Stimulated activated CD4-positive, alpha-beta T cell treated with anti-CD3 and anti-CD28 coated beads, Interleukin-2, amount 100 ng/mL, for 48 hours (primary cell): ENCODE measurements around the gene TCEA3.

Source experiments
- DNase-seq, 2 donors: peaks; one replicate each; pipeline ENCODE4 v3.0.0-alpha.2; 2020

The TCEA3 gene

DNA sequence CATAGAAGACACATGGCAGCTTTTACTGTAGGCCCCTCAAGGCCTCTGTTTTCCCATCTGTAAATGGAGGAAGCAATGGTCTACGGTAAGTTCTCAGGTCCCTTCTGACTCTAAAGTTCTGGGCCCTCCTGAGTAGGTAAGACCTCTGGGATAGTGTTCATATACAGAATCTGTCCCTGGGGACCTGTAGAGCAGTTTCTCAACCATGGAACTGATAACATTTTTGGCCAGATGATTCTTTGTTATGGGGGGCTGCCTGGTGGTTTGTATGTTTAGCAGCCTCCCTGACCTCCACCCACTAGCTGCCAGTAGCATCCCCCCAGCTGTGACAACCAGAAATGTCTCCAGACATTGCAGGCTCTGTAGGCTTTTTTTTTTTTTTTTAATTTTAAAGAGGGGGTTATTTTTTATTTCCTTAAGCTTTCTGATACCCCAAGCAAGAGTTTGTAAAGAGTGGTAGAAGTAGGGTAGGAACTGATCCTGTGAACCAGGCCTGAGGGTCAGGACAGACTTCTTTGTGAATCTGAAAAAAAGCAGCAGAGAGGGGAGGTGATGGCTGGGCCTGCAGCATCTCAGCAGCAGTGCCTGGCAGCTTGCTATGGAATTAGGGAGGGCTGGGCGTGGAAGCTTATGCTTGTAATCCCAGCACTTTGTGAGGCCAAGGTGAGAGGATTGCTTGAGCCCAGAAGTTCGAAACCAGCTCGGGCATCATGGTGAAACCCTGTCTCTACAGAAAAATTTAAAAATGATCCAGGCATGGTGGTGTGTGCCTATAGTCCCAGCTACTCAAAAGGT lies 20.2 kb upstream of the TCEA3 start:
- DNase-seq = no peak

DNA sequence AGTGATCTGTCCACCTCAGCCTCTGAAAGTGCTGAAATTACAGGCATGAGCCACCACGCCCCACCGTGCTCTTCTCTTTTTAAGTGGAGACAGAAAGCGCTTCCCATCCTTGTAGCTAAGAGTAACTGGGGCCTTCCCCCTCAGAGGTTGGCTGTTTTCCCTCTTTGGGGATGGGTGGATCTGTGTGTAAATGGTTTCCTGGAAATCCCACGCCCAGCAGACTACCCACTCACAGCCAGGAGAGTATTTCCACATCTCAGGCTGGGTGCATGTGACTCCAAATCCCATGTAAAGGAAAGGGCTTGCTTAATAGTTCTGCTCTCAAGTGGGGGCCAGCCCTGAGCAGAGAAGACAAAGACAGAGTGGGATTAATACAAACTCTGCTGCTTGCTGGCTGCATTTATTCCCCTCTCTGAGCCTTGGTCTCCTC lies 19.6 kb upstream of the TCEA3 start:
- DNase-seq = no peak

DNA sequence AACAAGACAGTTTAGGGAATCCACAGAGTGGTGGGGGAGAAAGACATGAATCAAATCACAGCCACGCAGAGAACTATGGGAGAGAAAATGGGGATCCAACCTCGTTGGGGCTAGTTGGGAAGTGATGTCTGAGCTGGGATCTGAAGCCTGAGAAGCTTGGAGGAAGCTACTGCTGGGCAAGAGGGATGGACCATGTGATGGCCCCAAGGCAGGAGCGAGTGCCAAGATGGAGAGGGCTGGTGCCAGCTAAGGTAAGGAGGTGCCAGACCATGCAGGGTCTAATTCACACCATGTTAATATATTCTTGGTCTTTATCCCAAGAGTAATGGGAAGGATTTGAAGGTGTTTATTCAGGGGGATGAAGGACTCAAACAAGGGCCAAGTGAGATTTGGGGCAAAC lies 18.2 kb upstream of the TCEA3 start:
- DNase-seq = no peak

DNA sequence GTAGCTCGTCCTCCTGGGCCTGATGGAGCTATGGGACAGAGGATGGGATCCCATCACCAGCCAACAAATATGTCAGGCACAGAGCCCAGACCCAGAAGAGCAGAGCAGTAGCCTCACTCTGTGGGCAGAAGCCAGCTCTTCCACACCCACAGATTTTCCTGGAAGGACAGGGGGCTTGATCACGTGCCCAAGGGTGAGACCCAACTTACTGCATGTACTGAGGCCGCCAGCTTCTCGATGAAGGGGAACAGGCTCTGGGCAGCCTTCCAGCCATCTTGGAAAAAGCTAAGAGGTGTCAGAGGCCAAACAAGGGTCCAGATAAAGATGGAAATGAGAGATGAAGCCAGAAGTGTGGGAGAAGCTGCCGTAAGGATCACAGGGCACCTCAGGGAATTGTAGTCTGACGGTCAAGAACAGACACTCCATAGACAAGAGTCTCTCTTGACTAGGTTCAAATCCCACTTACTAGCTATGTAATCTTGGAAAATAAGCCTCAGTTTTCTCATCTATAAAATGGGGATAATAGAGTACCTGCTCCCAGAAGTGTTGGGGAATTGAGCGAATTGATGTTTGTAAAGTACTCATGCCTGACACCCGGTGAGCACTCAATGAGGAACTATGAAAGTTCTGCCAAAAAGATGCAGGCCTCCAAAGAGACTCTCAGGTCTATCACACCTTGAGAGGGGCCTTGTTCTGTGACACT lies 17.0 kb upstream of the TCEA3 start:
- no peak for DNase-seq

DNA sequence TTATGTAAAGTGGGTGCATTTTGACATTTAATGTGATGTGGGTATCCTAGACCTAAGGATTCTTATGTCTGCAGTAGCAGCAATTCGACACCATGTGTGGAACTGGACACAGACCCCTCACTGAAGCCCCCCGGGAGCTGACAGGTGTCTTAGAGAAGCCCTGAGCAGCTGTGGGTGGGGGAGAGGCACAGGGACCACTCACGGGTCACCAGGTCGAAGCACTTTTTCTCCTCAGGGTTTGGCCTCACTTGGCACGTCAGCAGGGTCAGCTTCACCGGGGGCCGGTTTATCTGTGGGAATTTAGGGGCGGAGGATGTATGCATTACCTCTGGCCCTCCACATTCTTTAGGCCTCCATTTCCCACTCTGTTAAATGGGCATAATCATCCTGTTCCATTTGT lies 14.0 kb upstream of the TCEA3 start:
- DNase-seq = no peak

- no peak for DNase-seq
Measured at GRCh38 chr1:23437355-23437664, 12.8 kb upstream of the TCEA3 start.

- peak in 1 of 2 donors; percentile 19 for DNase-seq
Measured at GRCh38 chr1:23436520-23437354, 12.2 kb upstream of the TCEA3 start.

GRCh38 chr1:23434260-23434775 lies 9.8 kb upstream of the TCEA3 start:
- DNase-seq = no peak

DNA sequence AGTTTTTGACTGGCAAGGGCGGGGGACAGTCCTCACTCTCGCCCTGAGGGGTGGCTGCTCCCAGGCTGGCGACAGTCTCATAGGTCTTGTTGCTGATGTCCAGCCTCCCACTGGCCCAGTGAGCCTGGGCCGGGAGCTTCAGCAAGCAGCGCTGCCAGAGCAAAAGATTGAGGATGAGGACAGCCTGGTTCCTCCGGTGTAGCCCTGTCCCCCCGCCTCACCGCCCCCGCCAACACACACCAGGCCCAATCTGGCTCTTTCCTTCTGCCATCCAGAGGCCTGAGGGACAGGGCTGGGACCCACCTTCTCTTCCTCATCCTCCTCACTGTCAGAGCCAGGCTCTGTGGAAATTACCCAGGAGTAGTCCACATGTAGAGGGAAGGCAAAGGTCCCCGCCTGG lies 8.6 kb upstream of the TCEA3 start:
- no peak for DNase-seq

GRCh38 chr1:23431431-23431830 lies 6.9 kb upstream of the TCEA3 start:
- DNase-seq = no peak

DNA sequence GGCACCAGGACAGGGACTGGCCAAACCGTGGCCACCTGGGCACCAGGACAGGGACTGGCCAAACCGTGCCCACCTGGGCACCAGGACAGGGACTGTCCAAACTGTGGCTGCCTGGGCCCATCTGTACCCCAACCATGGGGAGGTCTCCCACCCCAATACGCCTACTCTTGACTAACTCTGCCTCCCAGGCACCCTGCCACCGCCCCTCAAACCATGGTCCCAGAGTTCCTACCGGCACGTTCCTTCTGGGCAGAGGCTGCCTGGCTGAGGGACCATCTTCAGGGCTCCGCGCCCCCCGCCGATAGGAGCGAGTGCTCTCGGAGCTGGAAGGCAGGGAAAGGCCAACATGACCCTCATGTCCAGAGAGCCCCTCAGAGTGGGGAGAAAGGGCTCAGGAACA lies 6.3 kb upstream of the TCEA3 start:
- no peak for DNase-seq

GRCh38 chr1:23428136-23428905 lies 3.8 kb upstream of the TCEA3 start:
- no peak for DNase-seq

- DNase-seq = no peak
Measured at GRCh38 chr1:23427550-23427949, 3.0 kb upstream of the TCEA3 start.

DNA sequence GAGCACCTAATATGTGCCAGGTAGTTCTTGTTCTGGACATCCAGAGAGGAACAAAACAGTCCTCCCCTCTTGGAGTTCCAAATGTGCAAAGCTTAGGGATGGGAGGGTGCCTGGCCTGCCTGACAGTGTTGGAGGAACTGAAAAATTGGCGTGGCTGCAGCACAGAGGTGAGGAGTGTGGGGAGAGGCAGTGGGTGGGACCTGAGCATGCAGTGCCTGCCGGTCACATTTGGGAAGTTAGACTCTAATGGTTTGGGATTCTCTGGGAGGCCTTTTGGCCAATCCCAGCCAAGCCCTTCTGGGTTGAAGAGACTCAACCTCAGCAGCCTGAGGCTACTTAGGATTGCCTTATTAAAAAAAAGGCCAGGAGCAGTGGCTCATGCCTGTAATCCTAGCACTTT lies 2.3 kb upstream of the TCEA3 start:
- DNase-seq = no peak

DNA sequence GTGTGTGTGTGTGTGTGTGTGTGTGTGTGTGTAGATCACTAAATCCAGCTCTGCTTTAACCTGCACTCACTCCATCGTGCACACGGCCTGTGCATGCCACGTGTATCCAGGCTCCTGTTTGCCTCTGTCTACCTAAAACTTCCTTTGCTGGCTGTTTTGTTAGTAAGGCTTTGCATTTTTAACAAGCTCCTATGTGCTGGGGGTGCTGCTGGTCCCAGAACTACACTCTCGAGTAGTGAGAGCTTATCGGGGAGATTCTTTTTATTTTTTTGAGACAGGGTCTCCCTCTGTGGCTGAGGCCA lies 596 bp upstream of the TCEA3 start:
- DNase-seq = no peak

DNA sequence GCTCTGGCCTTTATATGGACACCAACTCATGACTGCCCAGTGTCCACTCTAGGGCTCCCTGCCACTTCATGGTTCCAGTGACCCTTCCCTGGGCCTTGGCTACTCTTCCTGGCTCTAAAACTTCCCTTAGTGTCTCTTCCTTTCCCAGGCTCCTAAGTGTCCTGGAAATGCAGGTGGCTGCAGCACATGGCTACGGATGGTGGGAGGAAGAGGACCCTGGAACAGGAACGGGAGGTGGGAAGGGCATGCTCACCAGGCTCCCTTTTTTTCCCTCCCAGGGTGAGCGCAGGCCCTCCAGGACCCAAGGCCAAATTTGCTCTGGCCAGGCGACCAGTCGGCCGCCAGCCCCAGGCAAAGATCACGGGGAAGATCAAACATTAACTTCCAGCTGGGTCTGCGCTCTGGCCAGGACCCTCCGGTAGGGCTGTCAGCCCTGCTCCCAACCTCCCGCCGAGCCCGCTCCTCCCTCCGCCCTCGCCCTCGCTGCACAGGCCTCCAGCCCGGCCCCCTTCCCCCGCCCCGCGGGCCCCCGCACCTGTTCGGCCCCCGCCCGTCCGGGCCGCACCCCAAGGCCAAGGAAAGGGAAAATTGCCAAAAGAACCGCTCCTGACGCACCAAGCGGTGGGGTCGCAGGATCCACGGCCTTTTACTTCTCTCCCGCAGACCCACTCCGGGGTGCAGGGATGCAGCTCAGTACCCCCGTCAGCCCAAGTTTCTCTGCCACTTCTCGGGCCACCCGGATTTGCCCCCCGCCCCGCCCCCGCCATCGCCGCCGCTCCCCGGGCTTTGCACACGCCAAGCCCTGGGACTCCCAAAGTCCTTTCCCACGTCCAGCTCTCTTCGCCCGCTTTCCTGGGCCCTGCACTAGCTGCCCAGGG lies 894 bp downstream of the TCEA3 start:
- peak in 1 of 2 donors; percentile 14 for DNase-seq

- DNase-seq = no peak
Measured at GRCh38 chr1:23422941-23423340, 1.6 kb downstream of the TCEA3 start.

DNA sequence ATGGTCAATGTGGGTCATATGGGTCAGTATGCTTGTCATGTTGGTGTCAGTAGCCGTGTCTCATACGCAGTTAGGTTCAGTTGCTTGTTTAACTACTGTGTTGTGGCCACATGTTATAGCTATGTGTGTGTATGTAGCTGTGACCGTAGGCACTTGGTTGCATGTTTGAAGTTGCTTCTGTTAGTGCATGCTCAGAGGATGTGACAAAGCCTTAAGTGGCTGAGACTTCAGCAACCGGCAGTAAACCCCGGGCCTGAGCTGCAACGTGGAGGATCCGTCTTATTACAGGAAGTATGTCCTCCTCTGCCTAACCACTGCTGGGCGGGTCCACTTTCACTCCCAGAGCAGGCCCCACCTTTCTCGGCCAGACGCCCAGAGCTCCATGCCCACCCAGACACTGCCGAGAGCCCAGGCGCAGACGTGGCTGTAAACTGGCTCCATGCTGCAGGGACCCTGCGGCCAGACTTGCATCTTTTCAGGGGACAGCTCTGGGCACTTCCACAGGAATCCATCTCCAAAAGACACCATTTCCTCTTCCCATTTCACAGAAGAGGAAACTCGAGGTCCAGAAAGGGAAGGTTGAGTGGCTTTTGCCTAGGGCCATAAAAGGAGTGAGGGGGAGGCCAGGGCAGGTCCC lies 2.2 kb downstream of the TCEA3 start:
- DNase-seq = peak in 1 of 2 donors; percentile 27

DNA sequence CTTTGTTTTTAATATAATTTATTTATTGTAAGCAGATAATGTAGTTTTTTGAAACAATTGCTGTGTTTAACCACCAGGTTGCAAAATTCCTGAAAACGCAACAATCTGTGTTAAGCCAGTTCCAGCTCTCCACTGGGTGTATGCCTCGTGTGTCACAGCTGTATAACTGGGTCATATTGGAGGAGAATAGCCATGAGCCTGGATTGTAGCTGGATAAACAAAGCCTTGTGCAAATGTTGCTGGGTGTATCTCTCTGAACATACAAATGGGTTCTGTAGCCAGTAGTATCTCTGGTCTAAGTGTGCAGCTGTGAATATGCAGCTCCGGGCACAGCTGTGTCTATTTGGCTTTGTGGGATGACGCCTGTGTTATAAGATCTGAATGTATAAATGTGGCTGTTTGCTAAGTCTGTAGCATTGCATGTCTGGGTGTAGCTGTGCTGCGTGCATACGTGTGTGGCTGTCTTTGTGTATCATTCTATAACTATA lies 2.8 kb downstream of the TCEA3 start:
- no peak for DNase-seq

- DNase-seq = no peak
Measured at GRCh38 chr1:23421343-23421742, 3.2 kb downstream of the TCEA3 start.

DNA sequence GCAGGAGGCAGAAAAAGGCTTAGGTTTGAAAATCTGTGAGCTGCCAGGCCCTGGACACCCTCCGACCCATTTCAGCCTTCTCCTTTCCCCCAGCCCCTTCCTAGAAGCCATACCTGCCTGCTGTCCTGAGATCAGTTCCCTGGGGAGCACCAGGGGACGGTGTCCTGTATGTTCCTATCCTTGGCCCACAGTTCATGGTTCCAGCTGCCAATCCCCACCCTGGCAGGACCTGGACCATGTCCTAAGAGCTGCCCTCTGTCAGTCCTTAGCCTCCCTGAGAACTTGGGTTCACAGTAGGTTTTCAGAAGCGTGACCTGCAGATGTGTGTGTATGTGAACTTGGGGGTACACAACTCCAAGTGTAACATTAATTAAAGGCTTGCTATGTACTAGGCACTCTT lies 3.8 kb downstream of the TCEA3 start:
- no peak for DNase-seq
